CD4-positive, alpha-beta memory T cell (primary cell): Measurements from ENCODE around the gene DGKG. TPM values are rescaled to one million over a fixed set of nuclear protein-coding genes. Genes with fewer than 3 reads are reported as not detected.

ENCODE experiments used
- CTCF ChIA-PET: fragments of 350-600 bp; sonication (Branson Sonifier 250); formaldehyde crosslinking; loops from one replicate; lab custom pipeline; 2021; ENCODE audit warnings: inconsistent platforms; ENCODE audit not compliant: partially characterized antibody; lab: Charles Lee
- POLR2A ChIA-PET: fragments of 350-600 bp; sonication (Branson Sonifier 250); formaldehyde crosslinking; loops from one replicate; lab custom pipeline; 2021; ENCODE audit not compliant: partially characterized antibody; lab: Charles Lee
- DNase-seq, 5 donors: peaks; one replicate each; pipeline versions ENCODE4 v3.0.0 to v3.0.0-alpha.2; 2020 to 2022; ENCODE audit warnings: mixed read lengths in 1 of 5
- H3K27ac ChIP-seq: one replicate; pipeline ENCODE4 v1.7.0; 2013; ENCODE audit warnings: low read depth, low read length
- H3K27me3 ChIP-seq: 2 replicates; pipeline ENCODE4 v1.7.0; 2013; ENCODE audit warnings: mild to moderate bottlenecking, low read length, moderate library complexity; ENCODE audit not compliant: insufficient read depth
- H3K36me3 ChIP-seq: 2 replicates; pipeline ENCODE4 v1.7.0; 2013; ENCODE audit warnings: mild to moderate bottlenecking, low read length, moderate library complexity; ENCODE audit not compliant: insufficient read depth
- H3K4me1 ChIP-seq: 2 replicates; pipeline ENCODE4 v1.7.0; 2013; ENCODE audit warnings: mild to moderate bottlenecking, low read length, moderate library complexity; ENCODE audit not compliant: insufficient read depth
- H3K4me3 ChIP-seq, 2 donors: one replicate each; pipeline ENCODE4 v1.7.0; 2013; ENCODE audit warnings: low read length in 2 of 2, mild to moderate bottlenecking in 1 of 2
- H3K9me3 ChIP-seq, 2 donors: one replicate each; pipeline ENCODE4 v1.7.0; 2013; ENCODE audit warnings: low read length in 2 of 2, control low read depth in 1 of 2; ENCODE audit not compliant: control insufficient read depth in 1 of 2
- H3K27ac Mint-ChIP-seq, 7 donors: one replicate each; pipeline ENCODE4 v1.8.0; 2020 to 2021; ENCODE audit warnings: mixed read lengths in 7 of 7, mild to moderate bottlenecking in 6 of 7, inconsistent platforms in 3 of 7, moderate library complexity in 3 of 7
- H3K27me3 Mint-ChIP-seq, 2 donors: one replicate each; pipeline ENCODE4 v1.8.0; 2020 to 2021; ENCODE audit warnings: mixed read lengths in 2 of 2
- H3K36me3 Mint-ChIP-seq, 2 donors: one replicate each; pipeline ENCODE4 v1.8.0; 2020 to 2021; ENCODE audit warnings: mixed read lengths in 2 of 2, inconsistent platforms in 1 of 2, mild to moderate bottlenecking in 1 of 2
- H3K4me1 Mint-ChIP-seq, 4 donors: one replicate each; pipeline ENCODE4 v1.8.0; 2020 to 2021; ENCODE audit warnings: mixed read lengths in 4 of 4, mild to moderate bottlenecking in 1 of 4
- H3K4me3 Mint-ChIP-seq, 8 donors: one replicate each; pipeline ENCODE4 v1.8.0; 2020 to 2021; ENCODE audit warnings: mixed read lengths in 8 of 8, mild to moderate bottlenecking in 7 of 8, moderate library complexity in 6 of 8, inconsistent platforms in 3 of 8
- H3K9me3 Mint-ChIP-seq, 8 donors: one replicate each; pipeline ENCODE4 v1.8.0; 2020 to 2021; ENCODE audit warnings: mixed read lengths in 8 of 8, mild to moderate bottlenecking in 5 of 8, inconsistent platforms in 3 of 8, moderate library complexity in 1 of 8
- intact Hi-C: fragments of 100-400 bp; cut with micrococcal nuclease; formaldehyde crosslinking; loops from one replicate; pipeline ENCODE4 v1.15.1; 2023
- polyA plus RNA-seq, 2 donors: library from polyadenylated mRNA; unstranded; fragments of 300-500 nt; fragmentation: Illumina TruSeq; gene quantifications; one replicate each; pipeline ENCODE4 v1.2.3, GENCODE V29; 2021
- total RNA-seq, 2 experiments: library from RNA; stranded (reverse); gene quantifications; one replicate each; pipeline ENCODE4 v1.2.3, GENCODE V29; 2021

The DGKG gene
- total and polyA plus RNA-seq, 4 experiments from 2014 or later: 0.75 TPM; not detected in 3

- POLR2A ChIA-PET: interaction anchor here (1.9 kb wide), 1 partner anchor 172 kb away, joined by 6 read pairs; the partner anchor contains the start of gene TRA2B
- CTCF ChIA-PET: interaction anchor here (1.1 kb wide), 1 partner anchor 165 kb away, joined by 3 read pairs; no protein-coding TSS in a partner anchor
- peaks cover 56% of the 10 kb centered on the region for H3K27me3 ChIP-seq
- H3K4me1 ChIP-seq: peaks cover 35% of the 10 kb centered on the region
- no peak within 1 kb of the TSS for H3K27ac ChIP-seq
- peak within 1 kb of the TSS; percentile 40 to 92 (median 84) for H3K27ac Mint-ChIP-seq
- no peaks in the 10 kb centered on the region for H3K36me3 ChIP-seq
- peak within 1 kb of the TSS; percentile 86 to 97 (median 96) for H3K4me3 Mint-ChIP-seq
- peak; percentile 82 to 96 (median 86) for DNase-seq
- intact Hi-C loops: no loop called here
- no peaks in the 10 kb centered on the region for H3K9me3 ChIP-seq
- H3K27me3 Mint-ChIP-seq: peaks cover 59 to 67% of the 10 kb centered on the region in 2 donors
- H3K36me3 Mint-ChIP-seq: peaks cover 0 to 4% of the 10 kb centered on the region in 2 donors
- peaks cover 0 to 4% (median 0%) of the 10 kb centered on the region in 8 donors for H3K9me3 Mint-ChIP-seq
- peak within 1 kb of the TSS; percentile 58 to 61 for H3K4me3 ChIP-seq
- H3K4me1 Mint-ChIP-seq: peaks cover 22 to 43% (median 31%) of the 10 kb centered on the region in 4 donors
These were observed 252.8 kb downstream of the DGKG start, which contains the start of gene ETV5 for GRCh38 chr3:186108941-186109865. Gene ETV5 (minus strand): TSS chr3:186109089. CDS start chr3:186105868, 3,221 bp downstream.

DNA sequence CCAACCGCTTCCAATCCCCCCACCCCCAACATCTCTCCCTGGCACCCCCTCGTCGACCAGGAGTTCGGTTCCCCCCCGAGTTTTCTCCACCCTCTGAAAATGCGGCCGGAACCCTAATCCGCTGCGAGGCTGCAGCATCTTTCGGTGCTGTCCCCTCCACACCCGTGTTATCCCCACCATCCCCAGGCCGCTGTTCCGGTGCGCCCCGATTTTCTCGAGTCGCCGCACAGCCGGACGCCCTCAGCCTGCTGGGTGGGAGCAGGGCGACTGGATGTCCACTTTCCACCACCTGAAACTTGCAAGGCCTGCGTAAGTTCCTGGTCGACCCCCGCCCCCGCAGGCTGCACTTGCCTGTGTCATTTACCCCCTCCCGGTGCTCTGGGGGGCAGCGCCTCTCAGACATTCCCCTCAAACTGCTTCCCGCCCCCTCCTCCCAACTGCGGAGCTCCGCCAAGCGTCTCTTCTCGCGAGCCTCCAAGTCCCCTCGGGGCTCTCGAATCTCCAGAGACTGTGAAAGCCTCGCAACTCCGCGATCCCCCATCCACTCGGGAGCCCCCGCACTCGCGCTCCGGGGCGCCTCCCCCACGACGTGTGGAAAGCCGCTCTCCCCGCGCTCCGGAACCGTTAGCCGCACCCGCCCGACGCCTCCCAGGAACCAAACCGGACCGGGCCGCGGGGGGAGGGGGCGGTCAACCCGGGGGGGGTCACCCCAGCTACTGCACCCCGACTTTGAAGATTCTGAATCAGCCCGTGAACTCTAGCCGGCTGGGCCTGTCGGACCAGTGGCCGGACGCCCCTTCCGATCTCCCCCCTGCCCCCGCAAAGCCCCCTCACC is 253.7 kb downstream of the DGKG start:
- Mint-ChIP-seq H3K4me3 (peak overlapping the region; percentile 83 to 97 (median 90)), H3K9me3 (peaks cover 0 to 5% (median 0%) of the 10 kb centered on the region in 8 donors), H3K27me3 (peaks cover 59 to 69% of the 10 kb centered on the region in 2 donors), H3K27ac (peak overlapping the region in 2 of 7 donors; percentile 74 to 92), H3K4me1 (peaks cover 22 to 43% (median 31%) of the 10 kb centered on the region in 4 donors), H3K36me3 (peaks cover 0 to 4% of the 10 kb centered on the region in 2 donors)
- H3K27me3 ChIP-seq: peaks cover 53% of the 10 kb centered on the region
- H3K9me3 ChIP-seq: no peaks in the 10 kb centered on the region
- peaks cover 35% of the 10 kb centered on the region for H3K4me1 ChIP-seq
- POLR2A ChIA-PET: interaction anchor here (0.6 to 1.9 kb wide), 2 partner anchors 171 to 1022 kb away, joined by 3 to 6 read pairs; partner anchors contain the start of gene TRA2B
- CTCF ChIA-PET: no interaction called here
- H3K27ac ChIP-seq: no peak overlapping the region
- intact Hi-C loops: no loop called here
- no peaks in the 10 kb centered on the region for H3K36me3 ChIP-seq
- H3K4me3 ChIP-seq: peak overlapping the region; percentile 43 to 61
- DNase-seq: peak in 4 of 5 donors; percentile 8 to 47 (median 12)

- Mint-ChIP-seq H3K27me3 (peaks cover 58 to 71% of the 10 kb centered on the region in 2 donors), H3K4me1 (peaks cover 22 to 43% (median 31%) of the 10 kb centered on the region in 4 donors), H3K4me3 (peak overlapping the region; percentile 83 to 97 (median 88)), H3K36me3 (peaks cover 0 to 4% of the 10 kb centered on the region in 2 donors), H3K27ac (peak overlapping the region in 4 of 7 donors; percentile 22 to 78 (median 64)), H3K9me3 (peaks cover 0 to 5% (median 0%) of the 10 kb centered on the region in 8 donors)
- DNase-seq: peak; percentile 22 to 56 (median 43)
- Histone ChIP-seq H3K36me3 (no peaks in the 10 kb centered on the region), H3K27ac (no peak overlapping the region), H3K9me3 (no peaks in the 10 kb centered on the region), H3K27me3 (peaks cover 53% of the 10 kb centered on the region), H3K4me1 (peaks cover 35% of the 10 kb centered on the region), H3K4me3 (peak overlapping the region; percentile 43 to 61)
- ChIA-PET CTCF (no interaction called here), POLR2A (interaction anchor here (0.6 to 1.9 kb wide), 2 partner anchors 170 to 1022 kb away, joined by 3 to 6 read pairs; partner anchors contain the start of gene TRA2B)
- intact Hi-C loops: no loop called here
These were observed 254.6 kb downstream of the DGKG start for GRCh38 chr3:186107215-186108105.

DNA sequence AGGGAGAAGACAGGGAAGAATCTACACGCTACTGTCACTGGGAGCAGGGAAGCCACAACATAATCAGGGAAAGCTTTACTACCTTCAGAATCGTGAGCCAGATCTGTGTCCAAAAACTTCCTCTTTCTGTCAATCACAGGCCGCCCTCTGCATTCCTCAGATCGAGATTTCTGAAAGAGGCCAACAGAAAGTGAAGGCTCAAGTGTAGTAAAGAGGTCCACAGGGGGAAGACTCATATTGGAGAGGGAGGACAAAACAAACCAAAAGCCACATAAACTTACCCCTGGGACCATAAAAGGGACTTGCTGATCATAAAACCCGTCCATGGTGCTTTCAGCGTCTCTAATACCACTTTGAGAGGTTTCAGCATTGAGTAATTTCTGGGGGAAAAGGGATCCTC is 256.5 kb downstream of the DGKG start:
- peaks cover 34% of the 10 kb centered on the region for H3K4me1 ChIP-seq
- Mint-ChIP-seq H3K4me1 (peaks cover 17 to 33% (median 24%) of the 10 kb centered on the region in 4 donors), H3K27me3 (peaks cover 45 to 61% of the 10 kb centered on the region in 2 donors), H3K27ac (peak overlapping the region in 1 of 7 donors; percentile 49), H3K9me3 (peaks cover 0 to 5% (median 0%) of the 10 kb centered on the region in 8 donors), H3K36me3 (peaks cover 0 to 4% of the 10 kb centered on the region in 2 donors), H3K4me3 (no peak overlapping the region)
- intact Hi-C loops: no loop called here
- CTCF ChIA-PET: interaction anchor here (0.9 to 1.1 kb wide), 2 partner anchors 14 to 162 kb away, joined by 3 read pairs; no protein-coding TSS in a partner anchor
- POLR2A ChIA-PET: no interaction called here
- H3K27me3 ChIP-seq: peaks cover 48% of the 10 kb centered on the region
- no peak overlapping the region for H3K27ac ChIP-seq
- no peak overlapping the region for H3K4me3 ChIP-seq
- H3K36me3 ChIP-seq: no peaks in the 10 kb centered on the region
- no peaks in the 10 kb centered on the region for H3K9me3 ChIP-seq
- no peak for DNase-seq

DNA sequence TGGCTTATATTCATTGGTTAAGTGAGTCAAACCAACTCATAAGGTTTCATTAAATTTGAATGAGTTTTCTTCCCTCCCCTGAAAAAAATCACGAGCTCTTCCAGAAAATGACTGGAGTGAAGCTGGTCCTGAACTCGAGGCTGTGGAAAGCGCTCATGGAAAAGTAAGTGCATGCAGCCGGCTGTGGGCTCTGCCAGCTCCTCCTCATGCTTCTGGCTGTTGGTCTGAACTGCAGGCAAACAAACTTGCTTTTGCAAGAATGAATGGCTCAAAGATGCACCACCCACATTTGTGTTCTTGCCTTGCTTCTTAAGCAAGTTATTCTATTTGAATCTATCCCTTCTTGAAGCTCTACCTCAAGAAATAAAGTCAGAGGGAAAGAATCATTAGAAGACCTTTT is 259.3 kb downstream of the DGKG start:
- Mint-ChIP-seq H3K27ac (no peak overlapping the region), H3K27me3 (peaks cover 50 to 65% of the 10 kb centered on the region in 2 donors), H3K4me3 (no peak overlapping the region), H3K36me3 (no peaks in the 10 kb centered on the region), H3K4me1 (peaks cover 7 to 14% (median 8%) of the 10 kb centered on the region in 4 donors), H3K9me3 (peaks cover 0 to 5% (median 0%) of the 10 kb centered on the region in 8 donors)
- CTCF ChIA-PET: interaction anchor here (0.7 to 1.0 kb wide), 3 partner anchors 68 to 770 kb away, joined by 3 to 4 read pairs (median 4); no protein-coding TSS in a partner anchor
- POLR2A ChIA-PET: no interaction called here
- peaks cover 32% of the 10 kb centered on the region for H3K27me3 ChIP-seq
- peaks cover 15% of the 10 kb centered on the region for H3K4me1 ChIP-seq
- no peaks in the 10 kb centered on the region for H3K9me3 ChIP-seq
- DNase-seq: no peak
- intact Hi-C loops: no loop called here
- no peak overlapping the region for H3K27ac ChIP-seq
- H3K4me3 ChIP-seq: no peak overlapping the region
- H3K36me3 ChIP-seq: no peaks in the 10 kb centered on the region

GRCh38 chr3:186100398-186100797 is 261.6 kb downstream of the DGKG start:
- Histone ChIP-seq H3K9me3 (no peaks in the 10 kb centered on the region), H3K27ac (no peak overlapping the region), H3K4me1 (peaks cover 9% of the 10 kb centered on the region), H3K36me3 (no peaks in the 10 kb centered on the region), H3K27me3 (peaks cover 24% of the 10 kb centered on the region), H3K4me3 (no peak overlapping the region)
- CTCF ChIA-PET: no interaction called here
- no peaks in the 10 kb centered on the region for H3K36me3 Mint-ChIP-seq
- no peak overlapping the region for H3K4me3 Mint-ChIP-seq
- POLR2A ChIA-PET: no interaction called here
- no peak for DNase-seq
- H3K9me3 Mint-ChIP-seq: peaks cover 0 to 1% (median 0%) of the 10 kb centered on the region in 8 donors
- H3K27ac Mint-ChIP-seq: no peak overlapping the region
- intact Hi-C loops: no loop called here
- H3K27me3 Mint-ChIP-seq: peaks cover 45 to 64% of the 10 kb centered on the region in 2 donors
- peaks cover 0 to 14% (median 3%) of the 10 kb centered on the region in 4 donors for H3K4me1 Mint-ChIP-seq
